Measurements from ENCODE around the gene TMPRSS2.

The TMPRSS2 gene

GRCh38 chr21:41446586-41446985, 61.4 kb downstream of the TMPRSS2 start:
- no peak for DNase-seq

GRCh38 chr21:41445465-41445862, 62.5 kb downstream of the TMPRSS2 start:
- no peak for DNase-seq

GRCh38 chr21:41444703-41445464, 63.1 kb downstream of the TMPRSS2 start:
- no peak for DNase-seq

GRCh38 chr21:41443562-41443961, 64.4 kb downstream of the TMPRSS2 start:
- DNase-seq, result no peak

DNA sequence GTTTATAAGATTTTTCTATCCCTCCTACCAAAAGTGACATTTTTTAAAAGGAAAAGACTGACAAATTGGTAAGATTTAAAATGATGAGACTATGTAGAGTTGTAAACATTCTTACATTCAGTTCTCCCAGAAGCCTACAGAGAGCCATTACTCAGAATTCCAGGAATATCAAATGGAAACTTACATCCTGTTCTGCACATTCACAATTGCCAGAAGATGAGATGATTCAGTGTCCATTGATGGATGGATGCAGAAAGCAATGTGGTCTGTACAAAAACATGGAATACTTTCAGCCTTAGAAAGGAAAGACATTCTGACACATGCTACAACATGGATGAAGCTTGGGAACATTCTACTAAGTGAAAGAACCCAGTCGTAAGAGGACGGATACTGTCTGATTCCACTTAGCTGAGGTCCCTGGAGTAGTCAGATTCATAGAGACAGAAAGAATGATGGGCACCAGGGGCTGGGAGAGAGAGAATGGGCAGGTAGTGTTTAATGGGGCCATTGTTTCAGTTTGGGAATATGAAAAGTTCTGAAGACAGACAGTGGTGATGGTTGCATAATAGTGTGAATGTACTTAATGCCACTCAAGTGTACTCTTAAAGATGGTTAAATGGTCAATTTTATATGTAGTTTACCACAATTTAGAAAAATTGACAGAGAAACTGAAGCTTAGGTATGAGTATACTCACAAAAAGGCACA, 65.3 kb downstream of the TMPRSS2 start:
- no peak for DNase-seq

GRCh38 chr21:41441546-41441945, 66.4 kb downstream of the TMPRSS2 start:
- no peak for DNase-seq

- no peak for DNase-seq
Measured at GRCh38 chr21:41439248-41439647, 68.7 kb downstream of the TMPRSS2 start.

GRCh38 chr21:41438425-41439113, 69.4 kb downstream of the TMPRSS2 start:
- DNase-seq, result no peak

DNA sequence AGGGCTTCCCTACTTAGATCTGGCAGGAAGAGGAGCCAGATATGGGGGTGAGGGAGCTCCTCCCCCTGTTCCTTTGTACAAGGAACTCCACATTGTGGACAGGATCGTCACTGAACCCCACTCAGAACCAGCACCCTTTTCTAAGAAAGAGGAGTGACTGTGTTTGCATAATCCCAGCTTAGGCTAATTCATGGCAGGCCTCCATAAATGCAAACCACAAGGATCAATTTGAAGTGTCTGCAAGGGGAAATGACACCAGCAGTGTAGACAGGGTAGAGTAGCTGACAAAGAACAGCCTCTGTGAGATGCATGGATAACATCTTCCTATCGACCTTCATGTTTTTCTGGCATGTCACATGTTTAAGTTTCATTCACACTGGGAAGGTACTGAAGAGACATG, 70.2 kb downstream of the TMPRSS2 start:
- no peak for DNase-seq

DNA sequence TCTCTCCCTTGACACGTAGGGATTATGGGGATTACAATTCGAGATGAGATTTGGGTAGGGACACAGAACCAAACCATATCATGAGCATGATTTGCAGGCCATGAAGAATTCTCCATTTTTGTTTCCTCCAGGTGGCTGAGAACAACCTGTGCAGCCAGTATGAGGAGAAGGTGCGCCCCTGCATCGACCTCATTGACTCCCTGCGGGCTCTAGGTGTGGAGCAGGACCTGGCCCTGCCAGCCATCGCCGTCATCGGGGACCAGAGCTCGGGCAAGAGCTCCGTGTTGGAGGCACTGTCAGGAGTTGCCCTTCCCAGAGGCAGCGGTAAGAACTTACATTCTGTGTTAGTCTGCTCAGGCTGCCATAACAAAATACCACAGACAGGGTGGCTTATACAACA, 72.3 kb downstream of the TMPRSS2 start:
- no peak for DNase-seq

DNA sequence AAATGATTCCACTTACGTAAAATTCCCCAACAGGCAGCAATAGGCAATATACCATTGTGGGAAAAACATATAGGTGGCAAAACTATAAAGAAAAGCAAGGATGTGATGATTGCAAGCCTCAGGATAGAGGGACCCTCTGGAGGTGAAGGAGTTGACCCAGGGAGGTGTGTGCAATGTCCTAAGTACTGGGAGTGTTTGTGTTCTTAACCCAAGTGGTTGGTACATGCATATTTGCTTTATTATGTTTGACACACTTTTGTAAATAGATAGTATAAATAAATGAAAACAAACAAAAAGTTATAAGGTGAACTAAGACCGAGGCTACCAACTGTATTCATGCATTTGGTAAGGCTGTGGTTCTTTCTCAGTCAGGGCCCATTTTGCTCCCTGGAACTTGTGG, 74.4 kb downstream of the TMPRSS2 start:
- DNase-seq, result no peak

DNA sequence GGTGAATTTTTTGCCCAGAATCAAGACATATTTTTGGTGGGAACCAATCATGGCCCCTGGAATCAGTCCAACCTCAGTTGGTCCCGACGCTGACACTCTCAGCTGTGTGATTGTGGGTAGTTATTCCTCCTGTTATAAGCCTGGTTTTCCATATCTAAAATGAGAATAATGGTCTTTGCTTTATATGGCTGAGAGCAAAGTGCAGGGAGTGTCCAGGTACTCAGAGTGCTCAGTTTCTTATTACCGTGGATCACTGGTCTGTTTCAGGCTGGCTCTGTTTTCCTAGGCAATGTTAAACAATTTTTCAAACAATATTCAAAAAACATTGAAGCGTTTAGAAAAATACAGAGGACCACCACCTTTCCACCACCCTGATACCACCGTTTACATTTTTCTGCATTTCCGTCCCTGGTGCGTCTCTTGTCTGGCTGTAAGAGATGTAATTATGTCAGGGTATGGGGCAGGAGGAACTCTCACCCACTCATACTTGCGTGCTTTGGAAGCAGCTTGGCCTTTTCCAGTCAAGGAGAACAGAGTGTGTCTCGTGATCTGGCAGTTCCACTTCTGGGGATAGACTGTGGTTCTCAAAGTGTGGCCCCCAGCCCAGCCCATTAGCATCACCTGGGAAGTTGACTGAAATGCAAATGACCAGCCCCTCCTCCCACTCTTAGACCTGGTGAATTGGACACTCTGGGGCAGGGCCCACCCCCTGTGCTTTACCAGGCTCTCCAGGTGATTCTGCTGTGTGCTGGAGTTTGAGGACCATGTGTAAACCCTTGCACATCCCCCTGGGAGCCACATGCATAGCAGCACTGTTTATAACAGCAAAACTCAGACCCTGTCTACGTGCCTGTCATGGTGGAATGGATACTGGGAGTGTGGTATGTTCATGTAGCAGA, 75.1 kb downstream of the TMPRSS2 start:
- no peak for DNase-seq

- DNase-seq, result no peak
Measured at GRCh38 chr21:41431788-41432548, 76.0 kb downstream of the TMPRSS2 start.

GRCh38 chr21:41429925-41430491, 78.0 kb downstream of the TMPRSS2 start:
- DNase-seq, result no peak

GRCh38 chr21:41429305-41429704, 78.7 kb downstream of the TMPRSS2 start:
- no peak for DNase-seq

- DNase-seq, result no peak
Measured at GRCh38 chr21:41428847-41429246, 79.1 kb downstream of the TMPRSS2 start.

GRCh38 chr21:41428311-41428710, 79.6 kb downstream of the TMPRSS2 start:
- DNase-seq, result no peak

- no peak for DNase-seq
Measured at GRCh38 chr21:41427556-41427955, 80.4 kb downstream of the TMPRSS2 start.

- no peak for DNase-seq
Measured at GRCh38 chr21:41426676-41427404, 81.1 kb downstream of the TMPRSS2 start.

DNA sequence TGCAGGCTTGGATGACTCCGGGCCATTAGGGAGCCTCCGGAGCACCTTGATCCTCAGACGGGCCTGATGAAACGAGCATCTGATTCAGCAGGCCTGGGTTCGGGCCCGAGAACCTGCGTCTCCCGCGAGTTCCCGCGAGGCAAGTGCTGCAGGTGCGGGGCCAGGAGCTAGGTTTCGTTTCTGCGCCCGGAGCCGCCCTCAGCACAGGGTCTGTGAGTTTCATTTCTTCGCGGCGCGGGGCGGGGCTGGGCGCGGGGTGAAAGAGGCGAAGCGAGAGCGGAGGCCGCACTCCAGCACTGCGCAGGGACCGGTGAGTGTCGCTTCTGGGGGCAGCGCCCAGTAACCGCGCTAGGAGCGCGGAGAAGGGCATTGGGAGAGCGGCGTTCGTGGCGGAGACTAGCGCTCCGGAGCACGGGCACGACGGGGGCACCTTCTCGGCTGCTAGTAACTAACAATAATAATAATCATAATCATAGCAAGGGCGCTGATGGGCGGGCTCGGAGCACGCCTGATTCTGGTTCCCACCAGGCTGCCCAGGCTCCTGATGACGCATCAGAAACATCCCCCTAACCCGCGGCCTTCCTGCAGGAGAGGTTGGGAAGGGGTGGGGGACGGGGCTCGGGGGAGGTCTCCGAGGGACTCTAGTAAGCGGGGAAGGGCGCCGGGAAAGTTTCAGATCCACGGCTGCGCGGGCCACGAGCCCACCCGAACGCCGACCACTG, 81.8 kb downstream of the TMPRSS2 start, which contains the start of gene MX1:
TSS of gene MX1 (plus strand) at position 286 of the 722 bp plus-strand sequence. CDS start 5,832 bp downstream, outside the sequence.
- no peak for DNase-seq
